Panc1 (cell line): Measurements from ENCODE around the gene UNCX. TPM values are rescaled to one million over a fixed set of nuclear protein-coding genes. Genes with fewer than 3 reads are reported as not detected.

Source experiments
- ATAC-seq: fragments of 200-7000 bp; cut with Tn5 transposase; 2 replicates; pipeline ENCODE4 v1.9.1; 2020; ENCODE audit warnings: mild to moderate bottlenecking, moderate library complexity
- BruUV-seq: library from RNA; stranded (reverse); fragments of 400-500 nt; replicated peaks from 2 replicates; lab custom pipeline; 2021; lab: Mats Ljungman, UMichigan
- CTCF ChIA-PET: fragments of 300-600 bp; sonication (Branson Sonifier 250); formaldehyde crosslinking; loops from one replicate; lab custom pipeline; 2022; ENCODE audit warnings: antibody characterized with exemption; lab: Charles Lee
- POLR2A ChIA-PET: fragments of 300-600 bp; sonication (Branson Sonifier 250); formaldehyde crosslinking; loops from one replicate; lab custom pipeline; 2022; ENCODE audit warnings: antibody characterized with exemption; lab: Charles Lee
- DNase-seq: peaks from one replicate; pipeline ENCODE4 v3.0.0-alpha.2; 2010; ENCODE audit warnings: low read depth, low spot score
- H3K27ac ChIP-seq: 2 replicates; pipeline ENCODE4 v1.5.1; 2011; ENCODE audit warnings: mild to moderate bottlenecking, low read length, inconsistent platforms
- H3K27me3 ChIP-seq: fragments of 200-500 bp; sonication (Bioruptor generic); 2 replicates; pipeline ENCODE4 v1.6.0; 2014; ENCODE audit warnings: low read length, inconsistent platforms; ENCODE audit not compliant: control insufficient read depth, insufficient read depth
- H3K36me3 ChIP-seq: fragments of 200-500 bp; sonication (Bioruptor generic); 2 replicates; pipeline ENCODE4 v1.5.1; 2014; ENCODE audit warnings: inconsistent platforms, mild to moderate bottlenecking, low read length, moderate library complexity; ENCODE audit not compliant: control insufficient read depth, insufficient read depth
- H3K4me1 ChIP-seq: 2 replicates; pipeline ENCODE4 v1.5.1; 2011; ENCODE audit warnings: inconsistent platforms, mild to moderate bottlenecking, low read length, moderate library complexity; ENCODE audit not compliant: control insufficient read depth, insufficient read depth
- H3K4me3 ChIP-seq, 2 experiments: 2 replicates each; pipeline ENCODE4 v1.5.1; 2011 to 2012; ENCODE audit warnings: low read depth in 2 of 2, low read length in 2 of 2, mild to moderate bottlenecking in 2 of 2, inconsistent platforms in 1 of 2, moderate library complexity in 1 of 2
- H3K9me3 ChIP-seq: fragments of 200-500 bp; sonication (Bioruptor generic); 2 replicates; pipeline ENCODE4 v1.5.1; 2014; ENCODE audit warnings: low read depth, mild to moderate bottlenecking, inconsistent platforms, low read length, moderate library complexity; ENCODE audit not compliant: control insufficient read depth, insufficient read depth
- CTCF ChIP-seq: fragments of 450-650 bp; IDR thresholded peaks from 2 replicates; pipeline ENCODE4 v1.5.1; 2017; ENCODE audit warnings: mild to moderate bottlenecking
- POLR2AphosphoS5 ChIP-seq: IDR thresholded peaks from 2 replicates; pipeline ENCODE4 v1.6.1; 2012; ENCODE audit warnings: mild to moderate bottlenecking, low read depth, low read length, moderate library complexity
- SIN3A ChIP-seq: IDR thresholded peaks from 2 replicates; pipeline ENCODE4 v1.6.1; 2012; ENCODE audit warnings: low read depth, mild to moderate bottlenecking, low read length, moderate library complexity, borderline replicate concordance; ENCODE audit not compliant: insufficient read depth
- TCF7L2 ChIP-seq: IDR thresholded peaks from 2 replicates; pipeline ENCODE4 v1.6.1; 2011; ENCODE audit warnings: mild to moderate bottlenecking, low read depth, low read length, inconsistent platforms
- in situ Hi-C: cut with HindIII; loops from 2 replicates; pipeline ENCODE4 v1.10.0; 2016; ENCODE audit warnings: low sequenced_read_pairs, low pct_unique_long_range_greater_than_20kb
- intact Hi-C: fragments of 100-400 bp; cut with micrococcal nuclease; formaldehyde crosslinking; loops from one replicate; pipeline ENCODE4 v1.10.0; 2022; ENCODE audit not compliant: unreplicated experiment
- total RNA-seq: library from RNA; stranded (reverse); gene quantifications from one replicate; pipeline ENCODE4 v1.2.1, GENCODE V29; 2021; ENCODE audit not compliant: unreplicated experiment
- TF ChIP-seq, protein P1 (sequence below), 2 experiments: IDR thresholded peaks; 2 replicates each; pipeline ENCODE4 v1.6.1; 2011 to 2012; ENCODE audit warnings: low read depth in 2 of 2, control low read depth in 1 of 2, low read length in 1 of 2, mild to moderate bottlenecking in 1 of 2, moderate library complexity in 1 of 2; ENCODE audit not compliant: insufficient read depth in 1 of 2

Gene UNCX
- total RNA-seq, 1 experiment from 2014 or later: not detected

- POLR2A ChIA-PET: no interaction called here
- no peak for DNase-seq
Measured at GRCh38 chr7:1223196-1223981, 9.3 kb upstream of the UNCX start.

GRCh38 chr7:1224086-1224716, 8.5 kb upstream of the UNCX start:
- BruUV-seq: no TSS peak
- no peak overlapping the region for H3K4me3 ChIP-seq
- H3K27ac ChIP-seq: no peak overlapping the region
- no peaks in the 10 kb centered on the region for H3K27me3 ChIP-seq
- no peaks in the 10 kb centered on the region for H3K36me3 ChIP-seq
- no peak for TF ChIP-seq POLR2AphosphoS5
- ChIA-PET CTCF (interaction anchor here (1.4 kb wide), 1 partner anchor 145 kb away, joined by 5 read pairs; no protein-coding TSS in a partner anchor), POLR2A (no interaction called here)
- intact Hi-C loops (loop anchor here (2.0 to 10.0 kb wide), 2 partner anchors 151 to 189 kb away; no protein-coding TSS in a partner anchor), in situ Hi-C loops (no loop called here)
- no peak for DNase-seq
- H3K9me3 ChIP-seq: no peaks in the 10 kb centered on the region
- ATAC-seq: no peak
- peaks cover 4% of the 10 kb centered on the region for H3K4me1 ChIP-seq

More at GRCh38 chr7:1223196-1223981, 9.3 kb upstream of the UNCX start:
- peaks cover 4% of the 10 kb centered on the region for H3K4me1 ChIP-seq
- no peak overlapping the region for H3K27ac ChIP-seq
- peak; percentile 81 for ATAC-seq
- no peaks in the 10 kb centered on the region for H3K27me3 ChIP-seq
- in situ Hi-C loops: no loop called here
- no TSS peak for BruUV-seq
- TF ChIP-seq, protein P1, sequence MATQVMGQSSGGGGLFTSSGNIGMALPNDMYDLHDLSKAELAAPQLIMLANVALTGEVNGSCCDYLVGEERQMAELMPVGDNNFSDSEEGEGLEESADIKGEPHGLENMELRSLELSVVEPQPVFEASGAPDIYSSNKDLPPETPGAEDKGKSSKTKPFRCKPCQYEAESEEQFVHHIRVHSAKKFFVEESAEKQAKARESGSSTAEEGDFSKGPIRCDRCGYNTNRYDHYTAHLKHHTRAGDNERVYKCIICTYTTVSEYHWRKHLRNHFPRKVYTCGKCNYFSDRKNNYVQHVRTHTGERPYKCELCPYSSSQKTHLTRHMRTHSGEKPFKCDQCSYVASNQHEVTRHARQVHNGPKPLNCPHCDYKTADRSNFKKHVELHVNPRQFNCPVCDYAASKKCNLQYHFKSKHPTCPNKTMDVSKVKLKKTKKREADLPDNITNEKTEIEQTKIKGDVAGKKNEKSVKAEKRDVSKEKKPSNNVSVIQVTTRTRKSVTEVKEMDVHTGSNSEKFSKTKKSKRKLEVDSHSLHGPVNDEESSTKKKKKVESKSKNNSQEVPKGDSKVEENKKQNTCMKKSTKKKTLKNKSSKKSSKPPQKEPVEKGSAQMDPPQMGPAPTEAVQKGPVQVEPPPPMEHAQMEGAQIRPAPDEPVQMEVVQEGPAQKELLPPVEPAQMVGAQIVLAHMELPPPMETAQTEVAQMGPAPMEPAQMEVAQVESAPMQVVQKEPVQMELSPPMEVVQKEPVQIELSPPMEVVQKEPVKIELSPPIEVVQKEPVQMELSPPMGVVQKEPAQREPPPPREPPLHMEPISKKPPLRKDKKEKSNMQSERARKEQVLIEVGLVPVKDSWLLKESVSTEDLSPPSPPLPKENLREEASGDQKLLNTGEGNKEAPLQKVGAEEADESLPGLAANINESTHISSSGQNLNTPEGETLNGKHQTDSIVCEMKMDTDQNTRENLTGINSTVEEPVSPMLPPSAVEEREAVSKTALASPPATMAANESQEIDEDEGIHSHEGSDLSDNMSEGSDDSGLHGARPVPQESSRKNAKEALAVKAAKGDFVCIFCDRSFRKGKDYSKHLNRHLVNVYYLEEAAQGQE (IDR thresholded peaks at IDR 0.05; ENCODE audit: insufficient read depth in 1 of 2, low read depth in 2 of 2, low read length in 1 of 2): no peak
- TF ChIP-seq CTCF (no peak; the same call in 1 of the 2 replicates), SIN3A (no peak), TCF7L2 (no peak), POLR2AphosphoS5 (no peak)
- no peaks in the 10 kb centered on the region for H3K9me3 ChIP-seq
- intact Hi-C loops: loop anchor here (10.0 kb wide), 1 partner anchor 151 kb away; no protein-coding TSS in a partner anchor
- H3K36me3 ChIP-seq: no peaks in the 10 kb centered on the region
- CTCF ChIA-PET: interaction anchor here (0.7 to 1.4 kb wide), 2 partner anchors 145 to 208 kb away, joined by 4 to 5 read pairs; no protein-coding TSS in a partner anchor
- H3K4me3 ChIP-seq: no peak overlapping the region
